Activated CD4-positive, CD25-positive, alpha-beta regulatory T cell (primary cell): ENCODE results near the gene GNB2.

Experiments
- DNase-seq, 4 experiments: peaks; one replicate each; lab custom pipeline; 2025; lab: John Stamatoyannopoulos, UW

The GNB2 gene

GRCh38 chr7:100681491-100682227 lies 8.1 kb downstream of the GNB2 start:
- no peak for DNase-seq

- DNase-seq, result no peak
These were observed 8.7 kb downstream of the GNB2 start for GRCh38 chr7:100682228-100682741.

GRCh38 chr7:100682991-100683658 lies 9.6 kb downstream of the GNB2 start:
- no peak for DNase-seq

GRCh38 chr7:100683659-100684533 lies 10.4 kb downstream of the GNB2 start:
- DNase-seq, result no peak

- DNase-seq, result no peak
These were observed 11.0 kb downstream of the GNB2 start for GRCh38 chr7:100684534-100685042.

GRCh38 chr7:100685049-100685605 lies 11.6 kb downstream of the GNB2 start:
- no peak for DNase-seq

GRCh38 chr7:100685631-100686145 lies 12.1 kb downstream of the GNB2 start:
- no peak for DNase-seq

GRCh38 chr7:100686201-100686821 lies 12.8 kb downstream of the GNB2 start:
- DNase-seq, result no peak

GRCh38 chr7:100686822-100687211 lies 13.3 kb downstream of the GNB2 start:
- no peak for DNase-seq

GRCh38 chr7:100687261-100687660 lies 13.7 kb downstream of the GNB2 start:
- no peak for DNase-seq

GRCh38 chr7:100687751-100688300 lies 14.3 kb downstream of the GNB2 start:
- DNase-seq, result no peak

- DNase-seq, result no peak
These were observed 14.9 kb downstream of the GNB2 start for GRCh38 chr7:100688326-100688860.

GRCh38 chr7:100689230-100690135 lies 15.9 kb downstream of the GNB2 start:
- no peak for DNase-seq

GRCh38 chr7:100691676-100692577 lies 18.4 kb downstream of the GNB2 start:
- peak; percentile 60 to 78 (median 70) for DNase-seq

GRCh38 chr7:100692578-100692961 lies 19.0 kb downstream of the GNB2 start:
- no peak for DNase-seq

GRCh38 chr7:100693312-100694097 lies 20.0 kb downstream of the GNB2 start:
- no peak for DNase-seq

GRCh38 chr7:100694098-100694745 lies 20.7 kb downstream of the GNB2 start, which contains the start of gene GIGYF1:
Gene GIGYF1 (minus strand): TSS chr7:100694250. CDS start chr7:100688238, 6,012 bp downstream.
- peak; percentile 49 to 70 (median 63) for DNase-seq
